GM10266 (cell line): ENCODE results near the gene ATP5IF1.

Source experiments
- DNase-seq: peaks from one replicate; pipeline ENCODE4 v3.0.0; 2012; ENCODE audit errors: extremely low spot score
- TF ChIP-seq, protein P1 (sequence below): IDR thresholded peaks from 2 replicates; pipeline ENCODE4 v1.5.1; 2012; ENCODE audit warnings: mild to moderate bottlenecking, low read depth; ENCODE audit not compliant: control insufficient read depth, insufficient read depth; ENCODE audit errors: missing control alignments

Gene ATP5IF1

DNA sequence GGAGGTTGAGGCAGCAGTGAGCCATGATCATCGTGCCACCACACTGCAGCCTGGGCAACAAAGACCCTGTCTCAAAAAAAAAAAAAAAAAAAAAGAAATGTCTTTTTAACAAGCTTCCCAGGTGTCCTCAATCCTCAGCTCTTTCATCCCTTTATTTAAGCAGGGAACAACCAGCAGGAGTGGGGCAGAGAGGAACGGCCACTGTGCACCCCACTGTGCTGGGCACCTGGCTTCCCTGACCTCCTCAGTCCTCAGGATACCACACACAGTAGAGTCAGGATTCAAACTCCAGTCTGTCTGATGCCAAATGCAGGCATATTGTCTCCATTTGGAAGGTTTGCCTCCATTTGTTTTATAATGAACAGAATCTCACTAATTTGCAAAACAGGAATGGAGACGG lies 39.6 kb upstream of the ATP5IF1 start:
- TF ChIP-seq, protein P1, sequence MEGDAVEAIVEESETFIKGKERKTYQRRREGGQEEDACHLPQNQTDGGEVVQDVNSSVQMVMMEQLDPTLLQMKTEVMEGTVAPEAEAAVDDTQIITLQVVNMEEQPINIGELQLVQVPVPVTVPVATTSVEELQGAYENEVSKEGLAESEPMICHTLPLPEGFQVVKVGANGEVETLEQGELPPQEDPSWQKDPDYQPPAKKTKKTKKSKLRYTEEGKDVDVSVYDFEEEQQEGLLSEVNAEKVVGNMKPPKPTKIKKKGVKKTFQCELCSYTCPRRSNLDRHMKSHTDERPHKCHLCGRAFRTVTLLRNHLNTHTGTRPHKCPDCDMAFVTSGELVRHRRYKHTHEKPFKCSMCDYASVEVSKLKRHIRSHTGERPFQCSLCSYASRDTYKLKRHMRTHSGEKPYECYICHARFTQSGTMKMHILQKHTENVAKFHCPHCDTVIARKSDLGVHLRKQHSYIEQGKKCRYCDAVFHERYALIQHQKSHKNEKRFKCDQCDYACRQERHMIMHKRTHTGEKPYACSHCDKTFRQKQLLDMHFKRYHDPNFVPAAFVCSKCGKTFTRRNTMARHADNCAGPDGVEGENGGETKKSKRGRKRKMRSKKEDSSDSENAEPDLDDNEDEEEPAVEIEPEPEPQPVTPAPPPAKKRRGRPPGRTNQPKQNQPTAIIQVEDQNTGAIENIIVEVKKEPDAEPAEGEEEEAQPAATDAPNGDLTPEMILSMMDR: no peak

DNA sequence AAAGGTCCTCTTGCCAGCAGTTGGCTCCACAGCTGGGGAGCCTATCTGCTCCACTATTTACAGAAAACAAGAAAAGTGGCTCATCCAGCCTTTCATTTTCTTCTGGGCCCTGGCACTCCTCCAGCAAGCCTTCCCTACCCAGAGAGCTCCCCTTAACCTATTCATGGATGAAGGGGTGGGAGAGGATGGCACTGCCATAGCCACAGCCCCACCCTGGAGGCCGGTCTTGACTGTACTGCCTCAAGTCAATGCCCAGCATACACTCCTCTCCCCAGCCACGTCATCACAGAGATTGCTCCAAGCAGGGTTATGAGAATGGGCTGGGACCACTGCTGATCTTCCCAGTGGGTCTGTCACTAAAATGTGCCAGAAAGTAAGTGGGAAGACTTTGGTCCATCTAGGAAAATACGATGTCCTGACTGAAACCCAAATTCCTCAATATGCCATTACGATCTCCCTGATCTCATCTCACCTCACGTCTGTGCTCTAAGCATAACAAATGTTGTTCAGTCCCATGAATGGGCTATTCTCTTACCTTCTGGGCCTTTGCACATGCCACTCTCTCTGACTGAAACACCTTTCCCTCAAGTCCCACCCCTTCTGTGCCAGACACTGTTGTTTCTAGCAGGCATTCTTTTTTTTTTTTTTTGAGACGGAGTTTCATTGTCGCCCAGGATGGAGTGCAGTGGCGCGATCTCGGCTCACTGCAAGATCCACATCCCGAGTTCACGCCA lies 38.1 kb upstream of the ATP5IF1 start:
- DNase-seq: no peak
- TF ChIP-seq, protein P1: no peak

More for the DNA sequence above, 39.6 kb upstream of the ATP5IF1 start:
- DNase-seq: no peak

DNA sequence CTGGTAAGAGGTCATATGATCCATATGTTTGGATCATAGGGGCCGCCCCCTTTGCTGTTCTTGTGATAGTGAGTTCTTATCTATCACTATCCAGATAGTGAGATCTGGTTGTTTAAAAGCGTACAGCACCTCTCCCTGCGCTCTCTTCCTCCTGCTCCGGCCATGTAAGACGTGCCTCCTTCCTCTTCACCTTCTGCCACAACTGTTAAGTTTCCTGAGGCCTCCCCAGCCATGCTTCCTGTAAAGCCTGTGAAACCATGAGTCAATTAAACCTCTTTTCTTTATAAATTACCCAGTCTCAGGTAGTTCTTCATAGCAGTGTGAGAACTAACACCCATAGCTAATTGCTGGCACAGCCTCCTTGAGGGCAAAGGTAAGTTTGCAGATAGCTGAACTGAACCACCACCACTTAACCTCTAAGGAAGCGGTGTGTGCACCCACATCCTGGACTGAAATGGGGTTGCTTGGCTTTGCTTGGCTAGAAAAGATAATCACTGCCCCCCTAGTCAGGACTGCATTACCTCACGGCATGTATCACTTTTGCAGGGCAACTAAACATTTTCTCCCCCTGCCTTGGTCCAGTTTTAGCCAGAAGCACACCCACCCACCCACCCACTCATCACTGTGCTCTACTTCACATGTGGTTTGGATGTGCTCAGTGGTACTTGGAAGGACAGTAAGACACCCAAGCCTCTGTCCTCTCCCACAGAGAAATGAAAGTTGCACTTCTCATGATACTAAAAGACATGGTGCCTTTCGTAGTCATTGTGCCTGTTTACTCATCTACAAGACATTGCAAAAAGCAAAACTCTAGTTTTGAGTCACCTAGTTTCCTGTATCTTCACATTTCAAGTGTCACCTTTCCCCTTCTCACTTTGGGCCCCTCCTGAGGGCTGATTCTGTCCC lies 36.3 kb upstream of the ATP5IF1 start:
- TF ChIP-seq, protein P1: no peak
- DNase-seq: peak; percentile 85

DNA sequence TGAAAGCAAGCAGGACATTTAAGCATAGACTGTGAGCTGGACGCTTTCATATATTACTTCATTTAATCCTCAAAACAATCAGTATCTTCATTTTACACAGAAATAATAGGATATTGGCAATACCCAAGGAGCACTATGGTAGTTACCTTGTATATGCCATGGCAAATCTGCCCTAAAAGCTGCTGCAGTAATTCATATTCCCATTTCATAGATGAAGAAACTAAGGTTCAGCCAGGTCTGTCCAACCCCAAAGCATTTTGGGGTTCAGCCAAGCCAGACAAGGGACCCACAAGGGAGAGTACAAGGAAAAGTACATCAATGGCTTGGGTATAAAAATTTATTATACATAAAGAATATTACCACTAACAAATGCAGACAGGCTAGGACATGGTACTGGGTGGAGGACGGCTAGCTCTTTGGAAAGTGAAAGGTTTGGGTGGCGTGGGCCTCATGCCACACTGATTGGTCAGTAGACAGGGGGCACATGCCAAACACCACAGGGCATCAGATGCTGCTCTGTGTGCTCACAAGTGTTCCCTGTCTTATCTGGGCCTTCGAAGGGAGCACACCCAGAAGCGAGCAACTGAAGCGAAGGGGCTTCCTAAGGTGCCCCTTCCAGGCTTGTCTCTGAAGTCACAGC lies 35.6 kb upstream of the ATP5IF1 start:
- DNase-seq: no peak
- TF ChIP-seq, protein P1: no peak

DNA sequence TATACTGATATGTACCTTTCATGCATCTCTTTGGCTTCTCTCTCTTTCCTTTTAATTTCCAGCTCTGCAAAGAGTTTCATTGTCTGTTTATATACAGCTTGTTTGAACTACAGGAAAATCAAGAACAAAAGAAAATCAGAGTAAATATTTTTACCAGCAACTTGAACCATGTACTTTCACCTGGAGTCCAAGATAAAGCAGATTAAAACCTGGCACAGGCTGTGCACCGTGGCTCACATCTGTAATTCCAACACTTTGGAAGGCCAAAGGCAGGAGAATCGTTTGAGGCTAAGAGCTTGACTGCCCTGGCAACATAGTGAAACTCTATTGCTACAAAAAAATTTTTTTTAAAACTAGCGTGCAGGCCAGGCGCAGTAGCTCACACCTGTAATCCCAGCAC lies 30.7 kb upstream of the ATP5IF1 start:
- DNase-seq: no peak
- TF ChIP-seq, protein P1: no peak

DNA sequence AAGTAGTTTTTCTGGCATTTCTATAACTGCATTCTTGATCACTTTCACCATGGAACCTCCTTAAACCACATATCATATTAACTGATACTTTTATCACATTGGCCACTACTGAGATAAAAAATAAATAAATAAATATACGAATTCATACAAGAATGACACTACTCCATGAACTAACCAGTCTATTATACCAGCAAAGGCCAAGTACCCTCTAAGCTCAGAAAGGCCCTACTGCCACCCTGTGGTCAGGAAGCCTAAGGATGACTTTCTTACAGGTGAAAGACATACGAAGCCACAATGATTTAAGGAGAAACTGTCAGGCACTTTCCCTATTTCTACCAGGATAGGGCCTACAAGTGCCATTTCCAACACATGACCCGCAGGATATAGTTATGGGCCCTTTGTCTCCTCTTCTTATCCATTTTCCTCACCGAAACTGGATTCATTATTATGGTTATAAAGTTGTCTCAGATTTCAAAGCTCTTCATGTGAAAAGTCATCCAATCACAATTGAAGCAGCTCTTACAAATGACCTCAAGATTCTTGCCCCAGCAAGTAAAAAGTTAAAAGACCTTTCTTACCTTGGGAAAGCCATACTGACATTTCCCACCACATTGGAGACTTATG lies 27.0 kb upstream of the ATP5IF1 start:
- TF ChIP-seq, protein P1: peak; percentile 82
- DNase-seq: peak; percentile 51

DNA sequence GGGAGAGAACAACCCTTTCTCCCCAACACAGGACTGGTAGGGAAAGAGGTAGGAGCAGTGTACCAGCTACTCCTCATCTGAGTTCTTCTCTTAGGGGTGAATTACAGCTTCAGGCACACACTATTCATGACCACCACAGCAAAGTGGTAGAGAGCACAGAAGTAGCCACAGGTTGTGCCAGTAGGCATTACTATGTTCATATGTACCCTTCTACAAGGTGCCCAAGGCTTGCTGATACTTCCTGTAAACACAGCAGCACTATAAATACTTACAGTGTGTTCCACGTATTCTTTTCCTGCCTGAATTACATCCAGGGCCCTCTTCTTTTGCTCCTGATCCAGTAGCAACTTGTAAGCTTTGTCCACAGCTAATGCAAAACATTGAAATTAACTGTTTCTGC lies 26.2 kb upstream of the ATP5IF1 start:
- TF ChIP-seq, protein P1: no peak
- DNase-seq: no peak
